SKM-1 (cell line): ENCODE measurements around the gene NCR3LG1.

Experiments
- DNase-seq: peaks from one replicate; lab custom pipeline; 2025; ENCODE audit not compliant: unreplicated experiment; lab: John Stamatoyannopoulos, UW

Gene NCR3LG1

GRCh38 chr11:17391493-17392355 lies 40.1 kb downstream of the NCR3LG1 start:
- no peak for DNase-seq

- no peak for DNase-seq
Observed at GRCh38 chr11:17392872-17393271, 41.3 kb downstream of the NCR3LG1 start.

GRCh38 chr11:17393472-17393871 lies 41.9 kb downstream of the NCR3LG1 start:
- no peak for DNase-seq

- DNase-seq = no peak
Observed at GRCh38 chr11:17394743-17395390, 43.3 kb downstream of the NCR3LG1 start.

- DNase-seq = no peak
Observed at GRCh38 chr11:17395554-17395961, 44.0 kb downstream of the NCR3LG1 start.

GRCh38 chr11:17395978-17396377 lies 44.4 kb downstream of the NCR3LG1 start:
- no peak for DNase-seq

GRCh38 chr11:17396598-17397310 lies 45.2 kb downstream of the NCR3LG1 start:
- no peak for DNase-seq

GRCh38 chr11:17397311-17398002 lies 45.9 kb downstream of the NCR3LG1 start:
- no peak for DNase-seq

- no peak for DNase-seq
Observed at GRCh38 chr11:17399236-17399635, 47.6 kb downstream of the NCR3LG1 start.

- no peak for DNase-seq
Observed at GRCh38 chr11:17400048-17400775, 48.6 kb downstream of the NCR3LG1 start.

GRCh38 chr11:17401316-17401715 lies 49.7 kb downstream of the NCR3LG1 start:
- DNase-seq = no peak

- no peak for DNase-seq
Observed at GRCh38 chr11:17401841-17402240, 50.2 kb downstream of the NCR3LG1 start.

GRCh38 chr11:17402486-17402885 lies 50.9 kb downstream of the NCR3LG1 start:
- no peak for DNase-seq

GRCh38 chr11:17403980-17404759 lies 52.6 kb downstream of the NCR3LG1 start:
- DNase-seq = no peak

- DNase-seq = no peak
Observed at GRCh38 chr11:17405232-17406005, 53.8 kb downstream of the NCR3LG1 start.

GRCh38 chr11:17406082-17406817 lies 54.6 kb downstream of the NCR3LG1 start:
- DNase-seq = no peak

GRCh38 chr11:17406818-17407149 lies 55.2 kb downstream of the NCR3LG1 start:
- DNase-seq = no peak

GRCh38 chr11:17407575-17407974 lies 56.0 kb downstream of the NCR3LG1 start:
- no peak for DNase-seq
